ENCODE measurements around the gene PGR. TPM values are rescaled to one million over a fixed set of nuclear protein-coding genes. Genes with fewer than 3 reads are reported as not detected.

Gene PGR
- total RNA-seq = under 0.01 and 0.09 TPM in 2 replicates

DNA sequence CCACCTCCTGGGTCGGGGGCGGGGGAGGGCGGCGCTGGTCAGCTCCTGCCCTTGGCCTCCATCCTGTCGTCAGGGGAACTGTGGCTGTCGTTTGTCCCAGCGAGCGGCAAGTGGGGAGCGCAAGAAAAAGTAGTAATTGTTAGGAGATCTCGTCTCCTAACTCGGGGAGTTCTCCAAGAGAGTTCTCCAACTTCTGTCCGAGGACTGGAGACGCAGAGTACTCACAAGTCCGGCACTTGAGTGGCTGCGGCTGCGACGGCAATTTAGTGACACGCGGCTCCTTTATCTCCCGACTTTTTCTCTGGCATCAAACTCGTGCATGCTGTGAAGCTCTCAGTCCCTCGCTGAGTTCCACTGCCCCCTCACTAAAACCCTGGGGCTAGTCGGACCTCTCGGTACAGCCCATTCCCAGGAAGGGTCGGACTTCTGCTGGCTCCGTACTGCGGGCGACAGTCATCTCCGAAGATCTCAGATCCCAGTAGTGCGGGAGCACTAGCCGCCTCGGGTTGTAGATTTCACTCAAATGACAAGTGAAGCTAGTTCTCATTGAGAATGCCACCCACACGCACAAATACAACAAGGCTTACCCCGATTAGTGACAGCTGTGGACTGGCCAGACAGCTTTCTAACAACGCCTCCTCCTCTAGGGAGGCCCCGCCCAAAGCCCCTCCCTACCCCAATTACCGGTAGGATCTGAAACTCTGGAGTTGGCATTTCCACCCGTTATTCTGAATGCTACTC is at the start of gene PGR:
Gene PGR, minus strand, starts transcription at position 611 of the 741 bp plus-strand sequence. CDS start 743 bp downstream, outside the sequence.

Data from bronchial smooth muscle cell (primary cell).